ENCODE results near the gene NKX6-2.
"Not testable (repeated sequence)": the region's sequence is repeated elsewhere in the genome, so short reads cannot be mapped to it uniquely, and the experiment has no call there.

NKX6-2 gene

GRCh38 chr10:132802694-132803320 lies 16.9 kb upstream of the NKX6-2 start:
- H3K27ac ChIP-seq, result no peak overlapping the region
- TF ChIP-seq CTCF (IDR thresholded peaks at IDR 0.05), result no peak
- H3K4me3 ChIP-seq, result no peak overlapping the region
- no peak for DNase-seq (ENCODE audit: low spot score)

- no peak for TF ChIP-seq CTCF (IDR thresholded peaks at IDR 0.05)
- Histone ChIP-seq H3K4me3 (no peak overlapping the region), H3K27ac (no peak overlapping the region)
- no peak for DNase-seq (ENCODE audit: low spot score)
Observed at GRCh38 chr10:132802048-132802447, 16.1 kb upstream of the NKX6-2 start.

- no peak for TF ChIP-seq CTCF (IDR thresholded peaks at IDR 0.05)
- no peak for DNase-seq (ENCODE audit: low spot score)
Observed at GRCh38 chr10:132799865-132800264, 13.9 kb upstream of the NKX6-2 start.

GRCh38 chr10:132798876-132799275 lies 12.9 kb upstream of the NKX6-2 start:
- no peak overlapping the region for H3K27ac ChIP-seq
- DNase-seq (ENCODE audit: low spot score), result no peak
- no peak overlapping the region for H3K4me3 ChIP-seq
- no peak for TF ChIP-seq CTCF (IDR thresholded peaks at IDR 0.05)

More at GRCh38 chr10:132799865-132800264, 13.9 kb upstream of the NKX6-2 start:
- Histone ChIP-seq H3K4me3 (no peak overlapping the region), H3K27ac (no peak overlapping the region)

GRCh38 chr10:132798403-132798802 lies 12.5 kb upstream of the NKX6-2 start:
- Histone ChIP-seq H3K4me3 (no peak overlapping the region), H3K27ac (no peak overlapping the region)
- no peak for TF ChIP-seq CTCF (IDR thresholded peaks at IDR 0.05)
- no peak for DNase-seq (ENCODE audit: low spot score)

GRCh38 chr10:132797986-132798385 lies 12.0 kb upstream of the NKX6-2 start:
- H3K4me3 ChIP-seq; H3K27ac ChIP-seq; DNase-seq (ENCODE audit: low spot score): not testable (repeated sequence)

GRCh38 chr10:132796846-132797245 lies 10.9 kb upstream of the NKX6-2 start:
- Histone ChIP-seq H3K4me3 (no peak overlapping the region), H3K27ac (no peak overlapping the region)
- DNase-seq (ENCODE audit: low spot score), result no peak
- TF ChIP-seq CTCF (IDR thresholded peaks at IDR 0.05), result no peak

Measured in coronary artery (tissue), 2 donors.